Thyroid gland (tissue), 4 donors: Measurements from ENCODE around the gene GCNT1.

Experiments
- CTCF ChIP-seq, 6 experiments: fragments of 200-600 bp in 3 of 6; fragments of 450-650 bp in 3 of 6; sonication (generic) in 3 of 6; IDR thresholded peaks; one replicate each; pipeline ENCODE4 v1.5.1; 2016 to 2019; ENCODE audit warnings: antibody characterized with exemption in 6 of 6, mild to moderate bottlenecking in 2 of 6, inconsistent platforms in 1 of 6, moderate library complexity in 1 of 6
- POLR2A ChIP-seq, 2 donors: fragments of 450-650 bp; IDR thresholded peaks; one replicate each; pipeline ENCODE4 v1.6.1; 2017; ENCODE audit warnings: antibody characterized with exemption in 2 of 2, mild to moderate bottlenecking in 2 of 2, moderate library complexity in 1 of 2

DNA sequence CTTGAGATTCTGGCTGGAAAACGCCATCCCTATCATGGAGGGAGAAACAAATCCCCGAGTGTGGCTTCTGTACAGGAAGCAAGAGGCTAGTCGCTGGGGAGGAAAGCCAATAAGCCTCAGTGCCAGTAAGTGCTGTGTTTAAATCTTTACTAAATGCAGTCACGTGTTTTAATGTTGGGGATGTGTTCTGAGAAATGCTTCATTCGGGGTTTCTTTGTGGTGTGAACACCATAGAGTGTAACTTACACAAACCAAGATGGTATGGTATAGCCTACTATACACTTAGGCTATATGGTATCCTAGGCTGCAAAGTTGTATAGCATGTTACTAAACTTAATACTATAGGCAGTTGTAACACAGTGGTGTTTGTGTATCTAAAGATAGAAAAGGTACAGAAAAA lies 94.7 kb downstream of the GCNT1 start:
- TF ChIP-seq CTCF (IDR thresholded peaks at IDR 0.05), result no peak
- TF ChIP-seq POLR2A (IDR thresholded peaks at IDR 0.05), result no peak
